Heart left ventricle (tissue), 16 donors: ENCODE measurements around the gene ATF1. TPM values are rescaled to one million over a fixed set of nuclear protein-coding genes. Genes with fewer than 3 reads are reported as not detected.

Experiments used
- ATAC-seq, 4 donors: fragments of 200-7000 bp; cut with Tn5 transposase; one replicate each; pipeline ENCODE4 v1.9.1; 2020 to 2022; ENCODE audit warnings: moderate library complexity in 4 of 4, mild to moderate bottlenecking in 3 of 4, moderate number of reproducible peaks in 1 of 4
- DNase-seq, 5 donors: peaks; one replicate each; pipeline ENCODE4 v3.0.0-alpha.2; 2020
- H3K27ac ChIP-seq, 12 donors: fragments of 200-600 bp; sonication (generic) in 4 of 12; one replicate each; pipeline versions ENCODE4 v1.5.0 to v1.8.0; 2016 to 2022; ENCODE audit warnings: mild to moderate bottlenecking in 2 of 12
- H3K27me3 ChIP-seq, 9 donors: fragments of 200-600 bp; sonication (generic) in 2 of 9; one replicate each; pipeline versions ENCODE4 v1.5.1 to v1.8.0; 2016 to 2022; ENCODE audit warnings: mild to moderate bottlenecking in 3 of 9
- H3K36me3 ChIP-seq, 9 donors: fragments of 200-600 bp; sonication (generic) in 2 of 9; one replicate each; pipeline versions ENCODE4 v1.5.0 to v1.8.0; 2018 to 2022; ENCODE audit warnings: mild to moderate bottlenecking in 2 of 9
- H3K4me1 ChIP-seq, 12 donors: fragments of 200-600 bp; sonication (generic) in 4 of 12; one replicate each; pipeline versions ENCODE4 v1.5.0 to v1.8.0; 2016 to 2022; ENCODE audit warnings: mild to moderate bottlenecking in 3 of 12
- H3K4me3 ChIP-seq, 12 donors: fragments of 200-600 bp; sonication (generic) in 4 of 12; one replicate each; pipeline versions ENCODE4 v1.5.0 to v1.8.0; 2017 to 2022; ENCODE audit warnings: mild to moderate bottlenecking in 9 of 12, moderate library complexity in 4 of 12
- H3K9me3 ChIP-seq, 12 donors: fragments of 200-600 bp; sonication (generic) in 4 of 12; one replicate each; pipeline versions ENCODE4 v1.5.0 to v1.8.0; 2016 to 2022; ENCODE audit warnings: mild to moderate bottlenecking in 1 of 12
- POLR2A ChIP-seq, 2 donors: fragments of 450-650 bp; IDR thresholded peaks; one replicate each; pipeline ENCODE4 v1.6.1; 2017; ENCODE audit warnings: antibody characterized with exemption in 2 of 2, mild to moderate bottlenecking in 2 of 2, moderate library complexity in 2 of 2
- WGBS, 4 donors: extraction: QIAGEN DNeasy Blood & Tissue Kit in 2 of 4; methylation state at CpG; one replicate each; pipeline versions ENCODE4 v1.1.5 to v1.1.7; 2013 to 2018; 5-methylcytosine and 5-hydroxymethylcytosine counted together
- intact Hi-C, 10 donors: fragments of 100-400 bp; cut with DNase I; formaldehyde crosslinking; loops; one replicate each; pipeline versions ENCODE4 v1.11.1 to v1.14.2; 2022
- polyA plus RNA-seq, 2 donors: library from polyadenylated mRNA; stranded (reverse); fragments of 200-250 nt; gene quantifications; one replicate each; pipeline ENCODE4 v1.2.3, GENCODE V29; 2013
- total RNA-seq, 9 donors: library from RNA; depleted of rRNA in 2 of 9; stranded (reverse); fragments of >200 nt in 2 of 9; fragmentation: NEBNext Ultra II Directional in 3 of 9; extraction: Animal tissue kit (Norgen Biotek cat#: 25700) in 3 of 9; gene quantifications; one replicate each; pipeline versions ENCODE4 v1.1.0 to v1.2.4, GENCODE V29; 2016 to 2023
- TF ChIP-seq, protein P1 (sequence below), 12 donors: fragments of 200-600 bp; sonication (generic) in 4 of 12; IDR thresholded peaks; one replicate each; pipeline versions ENCODE4 v1.5.0 to v1.8.0; 2018 to 2022; ENCODE audit warnings: antibody characterized with exemption in 12 of 12, mild to moderate bottlenecking in 5 of 12
- donor health status: ischemic (EF 13 %, LVEDD 7.1; RV severe dilation, severe dysfunction).
- donor health status: healthy with polysubstance abuse.
- donor health status: DM: no; HTN: yes; CAD: no.
- donor health status: DM: no; HTN: no; CAD: no.
- donor health status: ischemic (EF 25% LVEDD 6.9; RV normal size, moderate dysfunction).
- donor health status: ischemic (EF 25% LVEDD 5.7; RV mildly dilated, moderate dysfunction).
- donor health status: healthy.
- donor health status: DM: yes; HTN: yes; CAD: no.
- donor health status: ischemic (EF 35%, LVEDD 5.7; RV mildly dilated, moderate dysfunction).
- donor health status: nonischemic (EF 11% LVEDD 7.7; RV severe dilation, severe dysfunction).
- donor health status: DM: yes; HTN: yes; CAD: no.
- donor health status: PGD.
- donor health status: ischemic (EF 29% LVEDD 5.4; RV normal size, mild dysfunction).
- donor health status: nonischemic (EF 23%, LVEDD 6.1; RV moderate dilation, normal function).

Gene ATF1
- total and polyA plus RNA-seq, 11 donors, result 3.5 to 27.4 (median 18.0) TPM

DNA sequence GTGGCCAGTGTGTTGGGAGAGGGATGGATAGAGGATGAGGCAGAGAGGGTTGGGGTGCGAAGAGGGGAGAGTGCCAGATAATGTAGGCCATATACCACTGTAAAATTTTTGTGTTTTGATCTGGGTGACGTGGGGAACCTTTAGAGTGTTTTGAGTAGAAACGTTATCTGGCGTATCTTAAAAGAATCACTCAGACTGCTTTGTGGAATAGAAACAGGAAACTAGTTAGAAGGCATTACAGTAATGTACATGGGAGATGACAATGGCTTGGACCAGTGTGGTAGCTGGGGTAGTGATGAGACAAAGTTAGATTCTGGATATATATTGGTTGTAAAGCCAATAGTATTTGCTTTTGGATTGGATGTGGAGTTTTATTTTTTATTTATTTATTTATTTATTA is 20.6 kb downstream of the ATF1 start:
- TF ChIP-seq, protein P1, sequence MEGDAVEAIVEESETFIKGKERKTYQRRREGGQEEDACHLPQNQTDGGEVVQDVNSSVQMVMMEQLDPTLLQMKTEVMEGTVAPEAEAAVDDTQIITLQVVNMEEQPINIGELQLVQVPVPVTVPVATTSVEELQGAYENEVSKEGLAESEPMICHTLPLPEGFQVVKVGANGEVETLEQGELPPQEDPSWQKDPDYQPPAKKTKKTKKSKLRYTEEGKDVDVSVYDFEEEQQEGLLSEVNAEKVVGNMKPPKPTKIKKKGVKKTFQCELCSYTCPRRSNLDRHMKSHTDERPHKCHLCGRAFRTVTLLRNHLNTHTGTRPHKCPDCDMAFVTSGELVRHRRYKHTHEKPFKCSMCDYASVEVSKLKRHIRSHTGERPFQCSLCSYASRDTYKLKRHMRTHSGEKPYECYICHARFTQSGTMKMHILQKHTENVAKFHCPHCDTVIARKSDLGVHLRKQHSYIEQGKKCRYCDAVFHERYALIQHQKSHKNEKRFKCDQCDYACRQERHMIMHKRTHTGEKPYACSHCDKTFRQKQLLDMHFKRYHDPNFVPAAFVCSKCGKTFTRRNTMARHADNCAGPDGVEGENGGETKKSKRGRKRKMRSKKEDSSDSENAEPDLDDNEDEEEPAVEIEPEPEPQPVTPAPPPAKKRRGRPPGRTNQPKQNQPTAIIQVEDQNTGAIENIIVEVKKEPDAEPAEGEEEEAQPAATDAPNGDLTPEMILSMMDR (IDR thresholded peaks at IDR 0.05), result no peak
- TF ChIP-seq POLR2A (IDR thresholded peaks at IDR 0.05), result no peak
- WGBS, 4 donors, result 91 to 96% (median 93%) methylated on average over 4 of the region's 4 CpGs
- ATAC-seq (no peak), DNase-seq (no peak)
- peaks cover 0 to 7% (median 0%) of the 10 kb centered on the region in 12 donors for H3K4me1 ChIP-seq
- no peak overlapping the region for H3K4me3 ChIP-seq
- intact Hi-C loops, result no loop called here
- peaks cover 0 to 47% (median 31%) of the 10 kb centered on the region in 9 donors for H3K36me3 ChIP-seq
- H3K27ac ChIP-seq, result no peak overlapping the region
- H3K9me3 ChIP-seq, result peaks cover 0 to 10% (median 0%) of the 10 kb centered on the region in 12 donors
- H3K27me3 ChIP-seq, result no peaks in the 10 kb centered on the region

GRCh38 chr12:50785406-50786001 is 21.6 kb downstream of the ATF1 start:
- no peak for DNase-seq

DNA sequence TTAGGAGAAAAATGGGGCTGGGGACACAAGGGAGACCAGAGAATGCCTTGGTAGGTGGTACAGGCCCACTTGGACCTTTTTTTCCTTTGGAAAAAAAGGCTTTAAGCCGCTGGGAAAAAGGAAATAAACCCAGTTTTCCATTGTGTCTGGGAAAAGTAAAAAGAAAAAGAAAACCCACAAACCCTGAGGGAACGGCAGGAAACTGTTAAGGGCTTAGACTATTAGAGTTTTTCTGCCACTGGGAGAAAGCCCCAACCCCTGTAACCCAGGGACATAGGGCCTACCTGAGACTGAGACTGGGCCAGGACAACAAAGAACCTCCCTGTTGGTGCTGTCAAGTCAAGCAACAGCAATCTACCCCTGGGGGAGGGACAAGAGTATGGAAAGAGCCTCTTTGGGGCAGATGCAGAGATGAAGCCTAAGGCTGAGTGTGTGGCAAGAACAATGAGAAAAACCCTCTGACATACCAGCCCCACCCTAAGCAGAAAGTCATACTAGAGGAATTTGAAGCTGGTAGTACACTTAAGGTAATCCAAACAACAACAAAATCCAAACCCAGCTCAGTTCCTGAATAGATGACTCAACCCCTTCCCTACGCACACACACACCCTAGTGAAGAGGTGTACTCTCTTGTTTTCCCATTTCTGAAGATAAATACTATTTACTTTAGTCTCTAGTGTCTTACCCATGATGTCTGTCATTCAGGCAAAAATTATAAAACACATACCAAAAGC is 22.8 kb downstream of the ATF1 start:
- Histone ChIP-seq H3K27me3 (no peaks in the 10 kb centered on the region), H3K4me1 (peaks cover 0 to 7% (median 0%) of the 10 kb centered on the region in 12 donors), H3K9me3 (peaks cover 0 to 10% (median 0%) of the 10 kb centered on the region in 12 donors), H3K27ac (peak overlapping the region in 1 of 12 donors; percentile 31), H3K36me3 (peaks cover 0 to 31% (median 18%) of the 10 kb centered on the region in 9 donors), H3K4me3 (no peak overlapping the region)
- ATAC-seq, result peak in 2 of 4 donors; percentile 49 to 52
- TF ChIP-seq, protein P1 (IDR thresholded peaks at IDR 0.05), result no peak
- no peak for TF ChIP-seq POLR2A (IDR thresholded peaks at IDR 0.05)
- 77 to 85% (median 85%) methylated on average over 3 of the region's 3 CpGs for WGBS, 4 donors
- DNase-seq, result no peak
- intact Hi-C loops, result no loop called here

More at GRCh38 chr12:50785406-50786001, 21.6 kb downstream of the ATF1 start:
- 80 to 98% (median 94%) methylated on average over 3 of the region's 3 CpGs for WGBS, 4 donors
- H3K9me3 ChIP-seq, result peaks cover 0 to 10% (median 0%) of the 10 kb centered on the region in 12 donors
- H3K4me3 ChIP-seq, result no peak overlapping the region
- ATAC-seq, result no peak
- peaks cover 0 to 42% (median 29%) of the 10 kb centered on the region in 9 donors for H3K36me3 ChIP-seq
- no peak overlapping the region for H3K27ac ChIP-seq
- H3K27me3 ChIP-seq, result no peaks in the 10 kb centered on the region
- no peak for TF ChIP-seq POLR2A (IDR thresholded peaks at IDR 0.05)
- TF ChIP-seq, protein P1 (IDR thresholded peaks at IDR 0.05), result no peak
- peaks cover 0 to 7% (median 0%) of the 10 kb centered on the region in 12 donors for H3K4me1 ChIP-seq
- intact Hi-C loops, result no loop called here

GRCh38 chr12:50787618-50788017 is 23.7 kb downstream of the ATF1 start:
- ATAC-seq (no peak), DNase-seq (no peak)
- no peak overlapping the region for H3K27ac ChIP-seq
- H3K4me1 ChIP-seq, result peaks cover 0 to 7% (median 0%) of the 10 kb centered on the region in 12 donors
- 95 to 98% (median 97%) methylated on average over 2 of the region's 2 CpGs for WGBS, 4 donors
- TF ChIP-seq POLR2A (IDR thresholded peaks at IDR 0.05), result no peak
- TF ChIP-seq, protein P1 (IDR thresholded peaks at IDR 0.05), result no peak
- no peak overlapping the region for H3K4me3 ChIP-seq
- peaks cover 0 to 26% (median 11%) of the 10 kb centered on the region in 9 donors for H3K36me3 ChIP-seq
- H3K9me3 ChIP-seq, result peaks cover 0 to 10% (median 0%) of the 10 kb centered on the region in 12 donors
- H3K27me3 ChIP-seq, result no peaks in the 10 kb centered on the region
- intact Hi-C loops, result no loop called here
